H9 (cell line): ENCODE data around the gene ARL16. TPM values are rescaled to one million over a fixed set of nuclear protein-coding genes. Genes with fewer than 3 reads are reported as not detected.

Experiments
- DNase-seq: peaks from one replicate; pipeline ENCODE4 v3.0.0-alpha.2; 2017
- H2AFZ ChIP-seq: one replicate; pipeline ENCODE4 v1.6.1; 2013; ENCODE audit warnings: mild to moderate bottlenecking, low read length, control low read depth, moderate library complexity
- H2AK5ac ChIP-seq: 2 replicates; pipeline ENCODE4 v1.6.1; 2013; ENCODE audit warnings: low read length, control low read depth, mixed read lengths; ENCODE audit not compliant: insufficient read length
- H2BK120ac ChIP-seq: one replicate; pipeline ENCODE4 v1.6.1; 2013; ENCODE audit warnings: low read depth, mild to moderate bottlenecking, low read length, control low read depth, inconsistent platforms; ENCODE audit not compliant: poor library complexity, severe bottlenecking
- H2BK12ac ChIP-seq: 2 replicates; pipeline ENCODE4 v1.6.1; 2013; ENCODE audit warnings: low read length, control low read depth, mixed read lengths, low read depth; ENCODE audit not compliant: insufficient read length
- H2BK15ac ChIP-seq: 2 replicates; pipeline ENCODE4 v1.6.1; 2013; ENCODE audit warnings: low read depth, low read length, control low read depth
- H2BK20ac ChIP-seq: one replicate; pipeline ENCODE4 v1.6.1; 2013; ENCODE audit warnings: low read depth, mild to moderate bottlenecking, low read length, control low read depth, inconsistent platforms; ENCODE audit not compliant: poor library complexity, severe bottlenecking
- H2BK5ac ChIP-seq: 2 replicates; pipeline ENCODE4 v1.6.1; 2013; ENCODE audit warnings: low read length, control low read depth, mixed read lengths; ENCODE audit not compliant: insufficient read length
- H3K14ac ChIP-seq: 2 replicates; pipeline ENCODE4 v1.6.1; 2013; ENCODE audit warnings: low read length, control low read depth; ENCODE audit not compliant: insufficient read depth
- H3K18ac ChIP-seq: 2 replicates; pipeline ENCODE4 v1.6.1; 2013; ENCODE audit warnings: low read depth, mild to moderate bottlenecking, mixed read lengths, low read length, control low read depth; ENCODE audit not compliant: insufficient read length
- H3K23ac ChIP-seq: 2 replicates; pipeline ENCODE4 v1.6.1; 2013; ENCODE audit warnings: low read length, control low read depth, mixed read lengths, low read depth; ENCODE audit not compliant: insufficient read length
- H3K23me2 ChIP-seq: 2 replicates; pipeline ENCODE4 v1.6.1; 2013; ENCODE audit warnings: low read depth, mild to moderate bottlenecking, mixed read lengths, low read length, control low read depth; ENCODE audit not compliant: insufficient read length, poor library complexity, severe bottlenecking
- H3K27ac ChIP-seq: 2 replicates; pipeline ENCODE4 v1.5.1; 2013; ENCODE audit warnings: low read length, control low read depth, mixed read lengths, low read depth; ENCODE audit not compliant: insufficient read length
- H3K27me3 ChIP-seq: 2 replicates; pipeline ENCODE4 v1.6.1; 2013; ENCODE audit warnings: low read length, control low read depth, inconsistent platforms; ENCODE audit not compliant: insufficient read depth
- H3K4ac ChIP-seq: 2 replicates; pipeline ENCODE4 v1.6.1; 2013; ENCODE audit warnings: low read depth, mild to moderate bottlenecking, control low read depth, inconsistent platforms, low read length, moderate library complexity
- H3K4me1 ChIP-seq: 2 replicates; pipeline ENCODE4 v1.6.1; 2013; ENCODE audit warnings: low read length, control low read depth, inconsistent platforms; ENCODE audit not compliant: insufficient read depth
- H3K4me2 ChIP-seq: 2 replicates; pipeline ENCODE4 v1.6.1; 2013; ENCODE audit warnings: low read length, control low read depth, mixed read lengths; ENCODE audit not compliant: insufficient read length, insufficient read depth
- H3K56ac ChIP-seq: 2 replicates; pipeline ENCODE4 v1.6.1; 2013; ENCODE audit warnings: low read depth, mild to moderate bottlenecking, mixed read lengths, low read length, control low read depth; ENCODE audit not compliant: insufficient read length
- H3K79me1 ChIP-seq: 2 replicates; pipeline ENCODE4 v1.6.1; 2013; ENCODE audit warnings: low read depth, mild to moderate bottlenecking, moderate library complexity, low read length, control low read depth, inconsistent platforms; ENCODE audit not compliant: insufficient read depth, poor library complexity, severe bottlenecking
- H3K79me2 ChIP-seq: 2 replicates; pipeline ENCODE4 v1.6.1; 2013; ENCODE audit warnings: low read length, control low read depth, inconsistent platforms; ENCODE audit not compliant: insufficient read depth
- H3K9ac ChIP-seq: 2 replicates; pipeline ENCODE4 v1.6.1; 2013; ENCODE audit warnings: low read length, control low read depth, mixed read lengths; ENCODE audit not compliant: insufficient read length; ENCODE audit errors: extremely low read depth
- H3K9me3 ChIP-seq: one replicate; pipeline ENCODE4 v1.6.1; 2013; ENCODE audit warnings: low read depth, low read length, inconsistent platforms; ENCODE audit not compliant: control insufficient read depth
- H3T11ph ChIP-seq: one replicate; pipeline ENCODE4 v1.6.1; 2013; ENCODE audit warnings: mild to moderate bottlenecking, low read length, control low read depth, inconsistent platforms
- H4K20me1 ChIP-seq: one replicate; pipeline ENCODE4 v1.6.1; 2013; ENCODE audit not compliant: control insufficient read depth, insufficient read length, insufficient read depth
- H4K5ac ChIP-seq: 2 replicates; pipeline ENCODE4 v1.6.1; 2013; ENCODE audit warnings: low read depth, mild to moderate bottlenecking, mixed read lengths, low read length, control low read depth; ENCODE audit not compliant: insufficient read length
- H4K8ac ChIP-seq: replicated peaks from 2 replicates; pipeline ENCODE4 v1.6.1; 2013; ENCODE audit warnings: low read length, control low read depth, mixed read lengths, low read depth; ENCODE audit not compliant: insufficient read length
- H4K91ac ChIP-seq: 2 replicates; pipeline ENCODE4 v1.6.1; 2013; ENCODE audit warnings: low read depth, mild to moderate bottlenecking, moderate library complexity, mixed read lengths, low read length, control low read depth; ENCODE audit not compliant: insufficient read length
- H3K27ac Mint-ChIP-seq, 3 experiments: 2 replicates in 2 of 3; 3 replicates in 1 of 3; pipeline ENCODE4 v1.8.0; 2020 to 2021; ENCODE audit warnings: mixed read lengths in 3 of 3, mild to moderate bottlenecking in 1 of 3, moderate library complexity in 1 of 3
- H3K27me3 Mint-ChIP-seq: 2 replicates; pipeline ENCODE4 v1.8.0; 2021; ENCODE audit warnings: low read depth, mild to moderate bottlenecking, moderate library complexity, mixed read lengths
- H3K36me3 Mint-ChIP-seq, 3 experiments: 2 replicates in 2 of 3; 3 replicates in 1 of 3; pipeline ENCODE4 v1.8.0; 2020 to 2021; ENCODE audit warnings: low read depth in 3 of 3, mixed read lengths in 3 of 3; ENCODE audit not compliant: insufficient read depth in 1 of 3
- H3K4me1 Mint-ChIP-seq, 2 experiments: 2 replicates each; pipeline ENCODE4 v1.8.0; 2020; ENCODE audit warnings: mixed read lengths in 2 of 2
- H3K4me3 Mint-ChIP-seq, 2 experiments: 2 replicates in 1 of 2; 3 replicates in 1 of 2; pipeline ENCODE4 v1.8.0; 2020 to 2021; ENCODE audit warnings: mild to moderate bottlenecking in 2 of 2, mixed read lengths in 2 of 2, moderate library complexity in 1 of 2
- H3K9me3 Mint-ChIP-seq, 2 experiments: 2 replicates in 1 of 2; 3 replicates in 1 of 2; pipeline ENCODE4 v1.8.0; 2020; ENCODE audit warnings: mild to moderate bottlenecking in 2 of 2, mixed read lengths in 2 of 2, moderate library complexity in 1 of 2
- WGBS: extraction: QIAGEN DNeasy Blood & Tissue Kit; methylation state at CpG from one replicate; pipeline ENCODE4 v1.1.7; 2013; ENCODE audit warnings: missing lambda C conversion rate, low lambda C conversion rate, mixed read lengths; ENCODE audit not compliant: insufficient read length; ENCODE audit errors: extremely low coverage; 5-methylcytosine and 5-hydroxymethylcytosine counted together
- microRNA-seq: library from miRNA; unstranded; fragments of <30 nt; microRNA quantifications from one replicate; pipeline ENCODE4, GENCODE V29; 2020; ENCODE audit warnings: borderline microRNAs expressed
- total RNA-seq: library from RNA; stranded (reverse); gene quantifications from 2 replicates; pipeline ENCODE4 v1.2.1, GENCODE V29; 2021
- TF ChIP-seq, protein P1 (sequence below): fragments of 200-600 bp; sonication (generic); conservative IDR thresholded peaks from 3 replicates; pipeline ENCODE4 v1.8.0; 2021; ENCODE audit warnings: antibody characterized with exemption, mild to moderate bottlenecking

Gene ARL16
- total RNA-seq, 1 experiment from 2014 or later: 58.6 TPM

DNA sequence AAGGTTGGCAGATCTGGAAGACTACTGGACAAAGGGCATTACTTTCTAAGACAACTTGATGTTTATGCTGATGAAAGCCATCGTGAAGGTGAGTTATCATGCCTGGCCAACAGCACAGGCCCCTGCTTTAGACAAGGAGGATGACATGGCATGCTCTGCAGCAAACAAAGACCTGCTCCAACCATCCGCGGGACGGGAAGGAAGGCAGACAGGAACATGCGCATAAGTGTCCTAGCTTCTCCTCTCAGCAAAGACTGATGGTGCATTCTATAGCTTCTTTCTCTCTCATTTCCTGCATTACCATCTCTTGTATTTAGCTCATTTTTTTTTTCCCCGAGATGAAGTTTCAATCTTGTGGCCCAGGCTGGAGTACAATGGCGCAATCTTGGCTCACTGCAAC, 52.1 kb downstream of the ARL16 start:
- no peak overlapping the region for H3K9ac ChIP-seq
- H3K9me3 ChIP-seq: no peaks in the 10 kb centered on the region
- H2BK5ac ChIP-seq: no peak overlapping the region
- H2BK12ac ChIP-seq: no peak overlapping the region
- H3K56ac ChIP-seq: no peak overlapping the region
- H3K14ac ChIP-seq: no peak overlapping the region
- Mint-ChIP-seq H3K27ac (peak overlapping the region in 2 of 3 experiments; percentile 70 to 95; a peak in 3 of 7 replicates), H3K9me3 (0 out of 5 replicates have a peak, but pooled peaks cover 0 to 2% of the 10 kb centered on the region in 2 experiments), H3K4me1 (peaks cover 13 to 14% of the 10 kb centered on the region in 2 experiments), H3K27me3 (no peaks in the 10 kb centered on the region), H3K4me3 (no peak overlapping the region), H3K36me3 (peaks cover 34 to 54% (median 50%) of the 10 kb centered on the region in 3 experiments; a peak in 6 of 7 replicates)
- H3K79me2 ChIP-seq: peaks cover 20% of the 10 kb centered on the region; the same call in 1 of the 2 replicates
- no peaks in the 10 kb centered on the region for H3K27me3 ChIP-seq
- H4K91ac ChIP-seq: no peak overlapping the region
- no peaks in the 10 kb centered on the region for H3K4me1 ChIP-seq
- no peak overlapping the region for H3K4ac ChIP-seq
- no CpG with 5 or more reads among the region's 7 CpGs for WGBS
- no peak overlapping the region for H3K27ac ChIP-seq
- H2AK5ac ChIP-seq: no peak overlapping the region
- H3T11ph ChIP-seq: no peak overlapping the region
- H2BK15ac ChIP-seq: no peak overlapping the region
- no peak overlapping the region for H2BK20ac ChIP-seq
- peak; percentile 59 for DNase-seq
- H2BK120ac ChIP-seq: no peak overlapping the region
- no peak overlapping the region for H4K5ac ChIP-seq
- TF ChIP-seq, protein P1, sequence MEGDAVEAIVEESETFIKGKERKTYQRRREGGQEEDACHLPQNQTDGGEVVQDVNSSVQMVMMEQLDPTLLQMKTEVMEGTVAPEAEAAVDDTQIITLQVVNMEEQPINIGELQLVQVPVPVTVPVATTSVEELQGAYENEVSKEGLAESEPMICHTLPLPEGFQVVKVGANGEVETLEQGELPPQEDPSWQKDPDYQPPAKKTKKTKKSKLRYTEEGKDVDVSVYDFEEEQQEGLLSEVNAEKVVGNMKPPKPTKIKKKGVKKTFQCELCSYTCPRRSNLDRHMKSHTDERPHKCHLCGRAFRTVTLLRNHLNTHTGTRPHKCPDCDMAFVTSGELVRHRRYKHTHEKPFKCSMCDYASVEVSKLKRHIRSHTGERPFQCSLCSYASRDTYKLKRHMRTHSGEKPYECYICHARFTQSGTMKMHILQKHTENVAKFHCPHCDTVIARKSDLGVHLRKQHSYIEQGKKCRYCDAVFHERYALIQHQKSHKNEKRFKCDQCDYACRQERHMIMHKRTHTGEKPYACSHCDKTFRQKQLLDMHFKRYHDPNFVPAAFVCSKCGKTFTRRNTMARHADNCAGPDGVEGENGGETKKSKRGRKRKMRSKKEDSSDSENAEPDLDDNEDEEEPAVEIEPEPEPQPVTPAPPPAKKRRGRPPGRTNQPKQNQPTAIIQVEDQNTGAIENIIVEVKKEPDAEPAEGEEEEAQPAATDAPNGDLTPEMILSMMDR: no peak
- H3K79me1 ChIP-seq: peaks cover 11% of the 10 kb centered on the region
- H3K23me2 ChIP-seq: peaks cover 5% of the 10 kb centered on the region
- no peaks in the 10 kb centered on the region for H4K20me1 ChIP-seq
- no peak overlapping the region for H3K23ac ChIP-seq
- no peak overlapping the region for H3K18ac ChIP-seq
- H2AFZ ChIP-seq: no peak overlapping the region
- H3K4me2 ChIP-seq: no peak overlapping the region
- no peak overlapping the region for H4K8ac ChIP-seq

Small RNA genes within 50 kb of the gene (microRNA-seq; reads per million reads assigned to microRNA genes)
- gene MIR6786: not detected

Other genes starting within 250 kb of the ARL16 start
- 4,136 and 4,160 TPM in 2 replicates for gene ACTG1, start 171.0 kb downstream of the ARL16 start, total RNA-seq
- 1.0 and 1.6 TPM in 2 replicates for gene FSCN2, start 155.4 kb downstream of the ARL16 start, total RNA-seq
- gene FAAP100, start 131.4 kb downstream of the ARL16 start, total RNA-seq: 54.0 and 54.8 TPM in 2 replicates
- 103 and 104 TPM in 2 replicates for gene NPLOC4, start 46.7 kb downstream of the ARL16 start, total RNA-seq
- gene TSPAN10, start 46.6 kb downstream of the ARL16 start, total RNA-seq: 1.2 and 1.4 TPM in 2 replicates
- gene PDE6G, start 27.3 kb downstream of the ARL16 start, total RNA-seq: 5.7 TPM in 2 replicates
- gene OXLD1, start 17.2 kb downstream of the ARL16 start, total RNA-seq: 20.2 and 25.0 TPM in 2 replicates
- gene CCDC137, start 17.1 kb downstream of the ARL16 start, total RNA-seq: 57.5 and 60.8 TPM in 2 replicates
- 99.3 and 106 TPM in 2 replicates for gene HGS, start 214 bp upstream of the ARL16 start, total RNA-seq
- gene MRPL12, start 19.6 kb upstream of the ARL16 start, total RNA-seq: 140 and 146 TPM in 2 replicates
- 28.1 and 30.9 TPM in 2 replicates for gene SLC25A10, start 28.5 kb upstream of the ARL16 start, total RNA-seq
- gene GCGR, start 120.4 kb upstream of the ARL16 start, total RNA-seq: 0.24 and 0.26 TPM in 2 replicates
- 117 and 118 TPM in 2 replicates for gene MCRIP1, start 149.5 kb upstream of the ARL16 start, total RNA-seq
- 0.15 and 0.22 TPM in 2 replicates for gene PPP1R27, start 151.3 kb upstream of the ARL16 start, total RNA-seq
- gene P4HB, start 176.7 kb upstream of the ARL16 start, total RNA-seq: 364 and 366 TPM in 2 replicates
- gene ARHGDIA, start 187.5 kb upstream of the ARL16 start, total RNA-seq: 247 and 255 TPM in 2 replicates
- 212 and 219 TPM in 2 replicates for gene ALYREF, start 207.8 kb upstream of the ARL16 start, total RNA-seq
- 197 and 208 TPM in 2 replicates for gene ANAPC11, start 207.9 kb upstream of the ARL16 start, total RNA-seq
- 2.1 and 2.4 TPM in 2 replicates for gene NPB, start 218.4 kb upstream of the ARL16 start, total RNA-seq
- gene PCYT2, start 227.6 kb upstream of the ARL16 start, total RNA-seq: 24.5 and 24.9 TPM in 2 replicates
- 28.7 and 29.7 TPM in 2 replicates for gene SIRT7, start 234.4 kb upstream of the ARL16 start, total RNA-seq
- gene MAFG, start 243.9 kb upstream of the ARL16 start, total RNA-seq: 31.4 and 33.7 TPM in 2 replicates